Stimulated activated naive CD4-positive, alpha-beta T cell (primary cell): Measurements from ENCODE around the gene IL26.

Experiments used
- DNase-seq, 6 experiments: peaks; one replicate each; lab custom pipeline; 2025; lab: John Stamatoyannopoulos, UW

The IL26 gene

DNA sequence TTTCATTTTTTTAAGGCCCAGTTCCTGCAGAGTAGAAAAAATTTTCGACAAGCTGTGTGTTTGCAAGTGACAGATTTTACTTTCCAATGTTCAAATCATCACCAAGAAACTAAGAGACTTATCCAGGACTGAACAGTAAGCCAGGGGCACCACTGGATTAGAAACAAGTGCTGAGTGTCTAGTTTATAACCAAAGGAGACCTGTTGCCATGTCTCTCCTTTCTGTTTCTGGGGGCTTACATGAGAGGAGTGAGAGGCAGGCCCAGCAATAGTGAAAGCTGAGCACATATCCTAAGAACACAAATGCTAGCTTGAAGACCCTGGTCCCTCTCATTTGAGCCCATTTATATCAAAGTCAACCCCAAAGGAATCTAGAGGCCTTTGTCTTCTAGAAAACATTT, 69.0 kb downstream of the IL26 start:
- no peak for DNase-seq

DNA sequence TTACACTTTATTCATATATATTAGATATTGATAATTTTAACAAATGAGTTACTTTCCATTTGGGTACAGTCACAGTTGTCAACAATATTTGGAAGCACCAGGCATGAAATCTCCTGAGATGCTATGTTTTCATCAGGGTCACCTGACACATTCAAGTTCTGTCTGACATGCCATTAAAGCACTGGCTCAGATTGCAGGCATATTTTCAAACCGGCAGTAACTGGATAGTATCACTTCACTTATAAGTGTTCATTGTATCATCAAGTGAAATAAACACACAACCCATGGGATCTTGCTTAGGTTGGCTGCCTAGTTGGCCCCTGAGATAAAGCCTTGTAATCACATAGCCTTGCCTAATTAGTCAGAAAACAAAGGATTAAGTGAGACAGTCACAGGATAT, 70.8 kb downstream of the IL26 start:
- DNase-seq: no peak
